HEK293 (cell line): ENCODE data around the gene PTGER1.

Experiments
- CTCF ChIA-PET: fragments of 350-600 bp; formaldehyde crosslinking; extraction: SDS; loops from one replicate; lab custom pipeline; 2021; ENCODE audit warnings: antibody characterized with exemption; lab: Yijun Ruan, JAX
- POLR2A ChIA-PET: fragments of 300-600 bp; formaldehyde crosslinking; extraction: SDS; loops from one replicate; lab custom pipeline; 2020; ENCODE audit warnings: antibody characterized with exemption, inconsistent platforms; lab: Yijun Ruan, JAX
- H3K27ac ChIP-seq: fragments of 200-500 bp; sonication (Bioruptor generic); 2 replicates; pipeline ENCODE4 v1.5.1; 2014; ENCODE audit warnings: low read depth, low read length, control low read depth, inconsistent platforms; ENCODE audit errors: extremely low read depth
- H3K36me3 ChIP-seq, 2 experiments: fragments of 200-500 bp in 1 of 2; sonication (Bioruptor generic) in 1 of 2; 1 replicate in 1 of 2; 2 replicates in 1 of 2; pipeline ENCODE4 v1.5.1; 2014 to 2017; ENCODE audit warnings: inconsistent platforms in 2 of 2, low read length in 2 of 2; ENCODE audit not compliant: control insufficient read depth in 2 of 2, insufficient read depth in 1 of 2
- H3K4me1 ChIP-seq: fragments of 200-500 bp; sonication (Bioruptor generic); 2 replicates; pipeline ENCODE4 v1.5.1; 2014; ENCODE audit warnings: mild to moderate bottlenecking, low read length, inconsistent platforms; ENCODE audit not compliant: control insufficient read depth, insufficient read depth
- H3K4me3 ChIP-seq: 2 replicates; pipeline ENCODE4 v1.5.1; 2011; ENCODE audit warnings: low read depth, mild to moderate bottlenecking, control low read depth, low read length, moderate library complexity
- H3K9me3 ChIP-seq: fragments of 200-500 bp; sonication (Bioruptor generic); 2 replicates; pipeline ENCODE4 v1.5.1; 2014; ENCODE audit warnings: low read depth, low read length, inconsistent platforms; ENCODE audit not compliant: control insufficient read depth, insufficient read depth
- GLI2 ChIP-seq: fragments of 450-650 bp; formaldehyde crosslinking; IDR thresholded peaks from 2 replicates; pipeline ENCODE4; 2017; ENCODE audit warnings: missing biosample characterization, missing genetic modification characterization, low read depth, borderline replicate concordance
- GLIS1 ChIP-seq: fragments of 450-650 bp; formaldehyde crosslinking; IDR thresholded peaks from 2 replicates; pipeline ENCODE4 v1.5.1; 2016; ENCODE audit warnings: missing biosample characterization, missing genetic modification characterization
- KLF1 ChIP-seq: fragments of 450-650 bp; formaldehyde crosslinking; IDR thresholded peaks from 2 replicates; pipeline ENCODE4 v1.5.1; 2016; ENCODE audit warnings: missing biosample characterization, missing genetic modification characterization
- KLF16 ChIP-seq: fragments of 450-650 bp; formaldehyde crosslinking; IDR thresholded peaks from 2 replicates; pipeline ENCODE4 v1.5.1; 2017; ENCODE audit warnings: missing biosample characterization, missing genetic modification characterization
- KLF8 ChIP-seq: fragments of 450-650 bp; formaldehyde crosslinking; IDR thresholded peaks from 2 replicates; pipeline ENCODE4 v1.5.1; 2016; ENCODE audit warnings: missing biosample characterization, missing genetic modification characterization
- MEIS1 ChIP-seq: sonication (generic); formaldehyde crosslinking; IDR thresholded peaks from 2 replicates; pipeline ENCODE4 v1.8.1; 2022; ENCODE audit warnings: missing genetic modification reagents, mild to moderate bottlenecking, borderline replicate concordance
- RBAK ChIP-seq: fragments of 450-650 bp; formaldehyde crosslinking; IDR thresholded peaks from 2 replicates; pipeline ENCODE4 v1.5.1; 2016; ENCODE audit warnings: missing biosample characterization, missing genetic modification characterization
- ZBTB17 ChIP-seq: fragments of 450-650 bp; formaldehyde crosslinking; IDR thresholded peaks from 2 replicates; pipeline ENCODE4 v1.5.1; 2016; ENCODE audit warnings: missing biosample characterization, missing genetic modification characterization
- ZFHX2 ChIP-seq: fragments of 450-650 bp; formaldehyde crosslinking; conservative IDR thresholded peaks from 2 replicates; pipeline ENCODE4 v1.5.1; 2016; ENCODE audit warnings: missing biosample characterization, missing genetic modification characterization
- ZNF112 ChIP-seq: fragments of 450-650 bp; formaldehyde crosslinking; IDR thresholded peaks from 2 replicates; pipeline ENCODE4 v1.5.0; 2017; ENCODE audit warnings: missing biosample characterization, missing genetic modification characterization
- ZNF114 ChIP-seq: fragments of 450-650 bp; formaldehyde crosslinking; IDR thresholded peaks from 2 replicates; pipeline ENCODE4 v1.5.0; 2017; ENCODE audit warnings: missing biosample characterization, missing genetic modification characterization
- ZNF16 ChIP-seq: fragments of 450-650 bp; formaldehyde crosslinking; IDR thresholded peaks from 2 replicates; pipeline ENCODE4 v1.5.1; 2016; ENCODE audit warnings: low read depth, missing biosample characterization, missing genetic modification characterization
- ZNF174 ChIP-seq: fragments of 450-650 bp; formaldehyde crosslinking; IDR thresholded peaks from 2 replicates; pipeline ENCODE4 v1.5.0; 2017; ENCODE audit warnings: missing biosample characterization, mild to moderate bottlenecking, missing genetic modification characterization
- ZNF2 ChIP-seq: fragments of 450-650 bp; formaldehyde crosslinking; IDR thresholded peaks from 2 replicates; pipeline ENCODE4 v1.5.1; 2016; ENCODE audit warnings: missing biosample characterization, missing genetic modification characterization
- ZNF416 ChIP-seq: fragments of 450-650 bp; formaldehyde crosslinking; IDR thresholded peaks from 2 replicates; pipeline ENCODE4 v1.5.1; 2016; ENCODE audit warnings: missing biosample characterization, missing genetic modification characterization
- ZNF600 ChIP-seq: fragments of 450-650 bp; formaldehyde crosslinking; IDR thresholded peaks from 2 replicates; pipeline ENCODE4 v1.5.1; 2016; ENCODE audit warnings: missing biosample characterization, missing genetic modification characterization
- ZNF747 ChIP-seq: fragments of 450-650 bp; formaldehyde crosslinking; IDR thresholded peaks from 2 replicates; pipeline ENCODE4 v1.5.1; 2016; ENCODE audit warnings: missing biosample characterization, missing genetic modification characterization
- ZXDB ChIP-seq: fragments of 450-650 bp; formaldehyde crosslinking; IDR thresholded peaks from 2 replicates; pipeline ENCODE4 v1.5.1; 2016; ENCODE audit warnings: missing biosample characterization, missing genetic modification characterization
- TF ChIP-seq, protein P1 (sequence below): fragments of 450-650 bp; formaldehyde crosslinking; IDR thresholded peaks from 2 replicates; pipeline ENCODE4 v1.5.1; 2017; ENCODE audit warnings: missing biosample characterization, missing genetic modification characterization
- TF ChIP-seq, protein P2 (sequence below): fragments of 450-650 bp; formaldehyde crosslinking; IDR thresholded peaks from 2 replicates; pipeline ENCODE4 v1.5.1; 2016; ENCODE audit warnings: missing biosample characterization, missing genetic modification characterization

The PTGER1 gene

DNA sequence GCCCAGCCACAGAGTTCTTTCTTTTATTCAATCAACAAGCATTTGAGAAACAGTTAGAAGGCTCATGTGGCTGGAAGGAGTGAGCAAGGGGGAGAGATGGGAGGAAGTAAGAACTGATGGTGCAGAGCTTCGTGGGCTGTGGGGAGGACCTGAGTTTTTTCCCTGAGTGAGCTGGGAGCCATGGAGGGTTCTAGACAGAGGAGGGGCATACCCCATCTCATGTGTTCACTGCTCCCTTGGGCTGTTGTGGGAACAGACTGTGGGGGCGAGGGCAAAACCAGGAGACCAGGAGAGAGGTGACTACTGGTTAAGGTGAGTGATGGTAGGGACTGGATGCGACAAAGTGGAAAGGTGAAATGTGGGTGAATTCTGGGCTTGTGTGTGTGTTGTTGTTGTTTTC, 44.4 kb downstream of the PTGER1 start:
- H3K9me3 ChIP-seq, result no peaks in the 10 kb centered on the region
- CTCF ChIA-PET, result interaction anchor here (0.5 to 1.0 kb wide), 3 partner anchors 16 to 477 kb away, joined by 3 to 7 read pairs (median 4); no protein-coding TSS in a partner anchor
- POLR2A ChIA-PET, result interaction anchor here (1.9 kb wide), 1 partner anchor 294 kb away, joined by 8 read pairs; the partner anchor contains the start of gene ASF1B
- 0 out of 2 replicates have a peak, but pooled peaks cover 3% of the 10 kb centered on the region for H3K4me1 ChIP-seq
- TF ChIP-seq, protein P1, sequence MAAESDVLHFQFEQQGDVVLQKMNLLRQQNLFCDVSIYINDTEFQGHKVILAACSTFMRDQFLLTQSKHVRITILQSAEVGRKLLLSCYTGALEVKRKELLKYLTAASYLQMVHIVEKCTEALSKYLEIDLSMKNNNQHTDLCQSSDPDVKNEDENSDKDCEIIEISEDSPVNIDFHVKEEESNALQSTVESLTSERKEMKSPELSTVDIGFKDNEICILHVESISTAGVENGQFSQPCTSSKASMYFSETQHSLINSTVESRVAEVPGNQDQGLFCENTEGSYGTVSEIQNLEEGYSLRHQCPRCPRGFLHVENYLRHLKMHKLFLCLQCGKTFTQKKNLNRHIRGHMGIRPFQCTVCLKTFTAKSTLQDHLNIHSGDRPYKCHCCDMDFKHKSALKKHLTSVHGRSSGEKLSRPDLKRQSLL (tag by site-specific recombination), result no peak
- TF ChIP-seq ZNF174 (tag by site-specific recombination), result no peak
- peak; percentile 90 for TF ChIP-seq ZNF16 (tag by site-specific recombination)
- no peak for TF ChIP-seq ZNF600
- TF ChIP-seq, protein P2, sequence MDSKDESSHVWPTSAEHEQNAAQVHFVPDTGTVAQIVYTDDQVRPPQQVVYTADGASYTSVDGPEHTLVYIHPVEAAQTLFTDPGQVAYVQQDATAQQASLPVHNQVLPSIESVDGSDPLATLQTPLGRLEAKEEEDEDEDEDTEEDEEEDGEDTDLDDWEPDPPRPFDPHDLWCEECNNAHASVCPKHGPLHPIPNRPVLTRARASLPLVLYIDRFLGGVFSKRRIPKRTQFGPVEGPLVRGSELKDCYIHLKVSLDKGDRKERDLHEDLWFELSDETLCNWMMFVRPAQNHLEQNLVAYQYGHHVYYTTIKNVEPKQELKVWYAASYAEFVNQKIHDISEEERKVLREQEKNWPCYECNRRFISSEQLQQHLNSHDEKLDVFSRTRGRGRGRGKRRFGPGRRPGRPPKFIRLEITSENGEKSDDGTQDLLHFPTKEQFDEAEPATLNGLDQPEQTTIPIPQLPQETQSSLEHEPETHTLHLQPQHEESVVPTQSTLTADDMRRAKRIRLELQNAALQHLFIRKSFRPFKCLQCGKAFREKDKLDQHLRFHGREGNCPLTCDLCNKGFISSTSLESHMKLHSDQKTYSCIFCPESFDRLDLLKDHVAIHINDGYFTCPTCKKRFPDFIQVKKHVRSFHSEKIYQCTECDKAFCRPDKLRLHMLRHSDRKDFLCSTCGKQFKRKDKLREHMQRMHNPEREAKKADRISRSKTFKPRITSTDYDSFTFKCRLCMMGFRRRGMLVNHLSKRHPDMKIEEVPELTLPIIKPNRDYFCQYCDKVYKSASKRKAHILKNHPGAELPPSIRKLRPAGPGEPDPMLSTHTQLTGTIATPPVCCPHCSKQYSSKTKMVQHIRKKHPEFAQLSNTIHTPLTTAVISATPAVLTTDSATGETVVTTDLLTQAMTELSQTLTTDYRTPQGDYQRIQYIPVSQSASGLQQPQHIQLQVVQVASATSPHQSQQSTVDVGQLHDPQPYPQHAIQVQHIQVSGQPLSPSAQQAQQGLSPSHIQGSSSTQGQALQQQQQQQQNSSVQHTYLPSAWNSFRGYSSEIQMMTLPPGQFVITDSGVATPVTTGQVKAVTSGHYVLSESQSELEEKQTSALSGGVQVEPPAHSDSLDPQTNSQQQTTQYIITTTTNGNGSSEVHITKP (tag by site-specific recombination), result peak; percentile 26; the same call in 1 of the 2 replicates
- no peak for TF ChIP-seq KLF16 (tag by site-specific recombination)
- TF ChIP-seq ZFHX2 (tag by site-specific recombination), result no peak
- TF ChIP-seq RBAK, result no peak
- no peak overlapping the region for H3K27ac ChIP-seq
- H3K36me3 ChIP-seq, result no peaks in the 10 kb centered on the region; a peak in 1 of 3 replicates
- H3K4me3 ChIP-seq, result no peak overlapping the region

DNA sequence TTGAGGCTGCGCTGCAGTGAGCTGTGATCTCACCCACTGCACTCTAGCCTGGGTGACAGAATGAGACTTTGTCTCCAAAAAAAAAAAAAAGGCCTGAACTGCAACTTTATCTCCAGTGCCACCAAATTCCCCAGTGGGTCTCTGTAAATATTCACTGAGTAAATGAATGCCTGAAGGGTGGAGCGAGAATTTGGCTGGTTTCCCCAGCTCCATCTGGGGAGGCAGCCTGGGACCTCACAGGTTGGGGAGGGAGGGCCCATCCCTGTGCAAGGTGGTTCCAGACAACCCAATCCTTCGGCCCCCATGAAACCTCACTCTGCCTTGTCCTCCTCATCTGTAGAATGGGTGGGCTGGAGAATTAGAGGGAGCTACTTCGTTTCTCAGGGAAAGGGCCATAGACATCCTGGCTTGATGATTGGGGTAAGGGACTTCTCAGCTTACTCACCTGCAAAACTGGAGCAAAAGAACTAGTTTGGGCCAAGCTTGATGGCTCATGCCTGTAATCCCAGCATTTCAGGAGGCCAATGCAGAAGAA, 46.2 kb downstream of the PTGER1 start:
- ChIA-PET POLR2A (interaction anchor here (0.6 kb wide), 1 partner anchor 17 kb away, joined by 3 read pairs; no protein-coding TSS in a partner anchor), CTCF (interaction anchor here (0.7 kb wide), 1 partner anchor 839 kb away, joined by 3 read pairs; no protein-coding TSS in a partner anchor)
- H3K9me3 ChIP-seq, result no peaks in the 10 kb centered on the region

DNA sequence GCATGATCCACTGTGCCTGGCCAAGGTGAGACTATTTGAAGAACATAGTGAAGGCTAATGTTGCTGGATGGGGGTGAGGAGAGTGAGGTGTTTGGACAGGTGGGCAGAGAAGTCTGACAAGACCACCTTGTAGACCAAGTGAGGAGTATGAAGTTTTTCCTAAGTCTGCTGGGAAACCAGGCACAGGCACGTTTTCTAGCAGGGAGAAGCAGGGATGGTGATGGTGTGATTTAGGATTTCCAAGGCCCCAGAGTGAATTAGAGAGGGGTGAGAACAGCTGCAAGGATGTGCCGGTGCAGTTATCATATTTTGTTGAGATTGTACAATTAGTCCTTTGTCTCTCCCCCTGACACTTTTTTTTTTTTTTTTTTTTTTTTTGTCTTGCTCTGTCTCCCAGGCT, 47.7 kb downstream of the PTGER1 start:
- Histone ChIP-seq H3K4me1 (no peaks in the 10 kb centered on the region), H3K4me3 (no peak overlapping the region), H3K9me3 (no peaks in the 10 kb centered on the region), H3K36me3 (no peaks in the 10 kb centered on the region), H3K27ac (no peak overlapping the region)
- ChIA-PET CTCF (interaction anchor here (0.6 kb wide), 1 partner anchor 123 kb away, joined by 3 read pairs; no protein-coding TSS in a partner anchor), POLR2A (no interaction called here)
- TF ChIP-seq ZNF416 (tag by site-specific recombination), result peak; percentile 54; the same call in 1 of the 2 replicates
- TF ChIP-seq ZBTB17 (tag by site-specific recombination), result no peak
- no peak for TF ChIP-seq KLF8 (tag by site-specific recombination)

More for the DNA sequence above, 46.2 kb downstream of the PTGER1 start:
- Histone ChIP-seq H3K4me3 (no peak overlapping the region), H3K27ac (no peak overlapping the region), H3K36me3 (no peaks in the 10 kb centered on the region), H3K4me1 (0 out of 2 replicates have a peak, but pooled peaks cover 1% of the 10 kb centered on the region)
- TF ChIP-seq MEIS1 (no peak), ZNF600 (no peak), ZNF747 (tag by site-specific recombination) (no peak), ZNF112 (tag by site-specific recombination) (no peak), ZNF114 (tag by site-specific recombination) (no peak), ZNF2 (tag by site-specific recombination) (no peak), ZXDB (tag by site-specific recombination) (no peak), GLIS1 (tag by site-specific recombination) (peak; percentile 79), GLI2 (tag by site-specific recombination) (no peak), KLF1 (tag by site-specific recombination) (peak; percentile 52; the same call in 1 of the 2 replicates)
